A549 treated with AZD9567 at 1 μM for 4 hours (cell line): ENCODE data around the gene APOBEC3G. TPM values are rescaled to one million over a fixed set of nuclear protein-coding genes. Genes with fewer than 3 reads are reported as not detected.

Experiments used
- total RNA-seq: library from RNA; stranded (reverse); fragments of 200-300 nt; extraction: Qiagen RNA extraction; gene quantifications from 5 replicates; pipeline ENCODE4 v1.2.3, GENCODE V29; 2022; ENCODE audit not compliant: insufficient read depth

The APOBEC3G gene
- total RNA-seq = 0.06 to 0.08 TPM (median 0.08 TPM) in 3 of 5 replicates, not detected in the others

GRCh38 chr22:39077026-39077840 lies at the start of gene APOBEC3G:
APOBEC3G (plus strand) TSS chr22:39077275; CDS start chr22:39077362, 87 bp downstream.

GRCh38 chr22:39040538-39041296 lies 36.4 kb upstream of the APOBEC3G start, which contains the start of gene APOBEC3F:
APOBEC3F (plus strand) TSS chr22:39040864; CDS start chr22:39040961, 97 bp downstream.

GRCh38 chr22:39097098-39098020 lies 20.3 kb downstream of the APOBEC3G start, which contains the start of gene APOBEC3H:
APOBEC3H (plus strand) TSS chr22:39097244; CDS start chr22:39100279, 3,035 bp downstream.

Other genes with a start within 250 kb of the APOBEC3G start
- 9.4 to 11.4 TPM (median 10.5 TPM) in 5 replicates for gene NPTXR, start 233.2 kb upstream of the APOBEC3G start, total RNA-seq
- 27.5 to 30.3 TPM (median 28.6 TPM) in 5 replicates for gene CBX6, start 205.1 kb upstream of the APOBEC3G start, total RNA-seq
- 0.06 TPM in 1 of 5 replicates, not detected in the others for gene APOBEC3A, start 119.7 kb upstream of the APOBEC3G start, total RNA-seq
- gene APOBEC3B, start 94.9 kb upstream of the APOBEC3G start, total RNA-seq = 24.7 to 30.0 TPM (median 26.3 TPM) in 5 replicates
- 23.9 to 33.0 TPM (median 24.2 TPM) in 5 replicates for gene APOBEC3C, start 63.0 kb upstream of the APOBEC3G start, total RNA-seq
- 0.20 to 0.48 TPM (median 0.38 TPM) in 4 of 5 replicates, not detected in the other for gene APOBEC3D, start 56.1 kb upstream of the APOBEC3G start, total RNA-seq
- 1.5 to 2.5 TPM (median 2.1 TPM) in 4 of 5 replicates, not detected in the other for gene APOBEC3F, start 36.4 kb upstream of the APOBEC3G start, total RNA-seq
- 0.19 to 0.45 TPM (median 0.31 TPM) in 4 of 5 replicates, not detected in the other for gene APOBEC3H, start 20.0 kb downstream of the APOBEC3G start, total RNA-seq
- gene CBX7, start 75.4 kb downstream of the APOBEC3G start, total RNA-seq = 0.78 to 1.3 TPM (median 1.1 TPM) in 5 replicates
- 0.56 to 3.6 TPM (median 2.3 TPM) in 5 replicates for gene PDGFB, start 167.7 kb downstream of the APOBEC3G start, total RNA-seq
- gene RPL3, start 242.3 kb downstream of the APOBEC3G start, total RNA-seq = 1,743 to 2,245 TPM (median 1,807 TPM) in 5 replicates